K562 (cell line): ENCODE results near the gene OSCAR. TPM values are rescaled to one million over a fixed set of nuclear protein-coding genes. Genes with fewer than 3 reads are reported as not detected.

Experiments used
- ATF7 ChIP-seq: fragments of 450-650 bp; IDR thresholded peaks from 2 replicates; pipeline ENCODE4 v1.7.1; 2014; ENCODE audit warnings: mild to moderate bottlenecking, moderate library complexity
- BCOR ChIP-seq: fragments of 450-650 bp; IDR thresholded peaks from 2 replicates; pipeline ENCODE4 v1.6.1; 2016
- BMI1 ChIP-seq: fragments of 150-350 bp; IDR thresholded peaks from 2 replicates; pipeline ENCODE4 v1.6.1; 2014; ENCODE audit warnings: low read length
- GTF2E2 ChIP-seq: fragments of 200-800 bp; sonication (Bioruptor generic); IDR thresholded peaks from 2 replicates; pipeline ENCODE4 v1.6.1; 2016; ENCODE audit warnings: missing genetic modification characterization, missing compliant biosample characterization
- MBD2 ChIP-seq: sonication (generic); IDR thresholded peaks from 2 replicates; pipeline ENCODE4 v1.6.1; 2016; ENCODE audit warnings: low read depth, borderline replicate concordance
- NFYB ChIP-seq: IDR thresholded peaks from 2 replicates; pipeline ENCODE4 v1.6.1; 2011; ENCODE audit warnings: mild to moderate bottlenecking, moderate library complexity; ENCODE audit not compliant: insufficient read length; ENCODE audit errors: extremely low read depth
- PHB ChIP-seq: fragments of 250-450 bp; sonication (Bioruptor Pico); IDR thresholded peaks from 2 replicates; pipeline ENCODE4 v1.5.0; 2021
- PYGO2 ChIP-seq: fragments of 450-650 bp; IDR thresholded peaks from 2 replicates; pipeline ENCODE4 v1.6.1; 2016; ENCODE audit warnings: mild to moderate bottlenecking, missing genetic modification characterization, moderate library complexity, missing compliant biosample characterization
- SNIP1 ChIP-seq: fragments of 450-650 bp; IDR thresholded peaks from 2 replicates; pipeline ENCODE4 v1.7.1; 2017; ENCODE audit warnings: low read depth, mild to moderate bottlenecking
- polyA plus RNA-seq, 8 experiments: library from polyadenylated mRNA; depleted of rRNA in 4 of 8; stranded (reverse) in 5 of 8; unstranded in 3 of 8; fragments of >200 nt; fragmentation: Nextera tagmentation in 2 of 8; fragmentation: Illumina TruSeq in 1 of 8; extraction: Ambion mirVana in 2 of 8; extraction: Trizol in 1 of 8; gene quantifications; 2 replicates each; pipeline versions ENCODE4 v1.2.1 to v1.2.3, GENCODE V29; 2011 to 2014; ENCODE audit warnings: inconsistent platforms in 1 of 8, missing spikeins in 1 of 8
- total RNA-seq, 7 experiments: library from RNA; depleted of rRNA in 6 of 7; stranded (reverse); fragments of >200 nt in 6 of 7; fragmentation: Illumina TruSeq in 2 of 7; extraction: Trizol in 2 of 7; gene quantifications; 2 replicates each; pipeline versions ENCODE4 v1.2.1 to v1.2.3, GENCODE V29; 2011 to 2021; ENCODE audit warnings: low replicate concordance in 1 of 7
- TF ChIP-seq, protein P1 (sequence below): fragments of 150-350 bp; conservative IDR thresholded peaks from 2 replicates; pipeline ENCODE4 v1.6.1; 2014; ENCODE audit warnings: low read length

OSCAR gene
- total and polyA plus RNA-seq, 9 of the 15 experiments (the other 6 are each of a cell fraction or from before 2014, with no cell fraction given) = 0.09 to 0.62 (median 0.13) TPM; not detected in 5

DNA sequence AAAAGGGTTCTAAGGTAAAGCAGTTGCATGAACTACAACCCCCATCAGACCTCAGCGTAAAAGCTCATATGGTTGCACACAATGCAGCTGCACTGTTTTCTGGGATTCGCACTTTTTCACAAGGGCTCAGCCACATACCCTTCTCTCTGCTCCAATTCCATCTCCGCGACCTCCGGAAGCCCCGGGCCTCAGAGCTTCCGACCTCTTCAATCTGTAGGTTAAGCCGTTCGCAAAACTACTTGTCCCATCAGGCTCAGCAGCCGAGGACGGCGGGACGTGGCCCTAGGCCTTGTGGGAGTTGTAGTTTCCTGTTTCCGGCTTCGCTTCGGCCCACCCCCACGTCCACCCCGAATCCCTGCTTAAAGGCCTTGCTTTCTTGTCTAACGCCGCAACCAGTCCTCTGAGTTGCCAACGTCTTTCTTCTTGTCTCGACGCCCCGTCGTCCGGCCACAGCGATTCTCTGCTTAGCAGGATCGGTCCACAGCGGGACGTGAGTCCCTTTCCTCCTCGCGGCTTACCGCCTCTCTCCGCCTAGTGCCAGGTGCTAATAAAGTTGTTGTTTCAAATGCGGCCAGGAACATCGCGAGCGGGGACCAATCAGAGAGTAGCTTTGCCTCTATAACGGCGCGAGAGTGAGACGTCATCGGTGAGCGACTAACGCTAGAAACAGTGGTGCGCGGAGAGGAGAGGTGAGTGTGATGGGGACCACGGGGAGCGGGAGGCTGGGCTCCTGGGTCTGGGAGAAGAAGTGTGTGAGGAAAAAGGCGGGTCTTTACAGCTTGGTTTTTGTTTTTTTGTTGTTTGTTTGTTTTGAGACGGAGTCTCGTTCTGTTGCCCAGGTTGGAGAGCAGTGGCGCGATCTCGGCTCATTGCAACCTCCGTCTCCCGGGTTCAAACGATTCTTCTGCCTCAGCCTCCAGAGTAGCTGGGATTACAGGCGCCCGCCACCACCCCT, 14.8 kb upstream of the OSCAR start, which contains the start of the genes PRPF31 and TFPT (continued):
- peak; percentile 96 for TF ChIP-seq MBD2
- TF ChIP-seq SNIP1 = no peak
- TF ChIP-seq GTF2E2 (tag) = peak; percentile 75; the same call in 1 of the 2 replicates
- TF ChIP-seq BMI1 = no peak
- TF ChIP-seq BCOR = peak; percentile 63; the same call in 1 of the 2 replicates
- TF ChIP-seq NFYB = peak; percentile 53
- TF ChIP-seq PHB (CRISPR knock-in tag) = no peak; the same call in 1 of the 2 replicates
- TF ChIP-seq, protein P1, sequence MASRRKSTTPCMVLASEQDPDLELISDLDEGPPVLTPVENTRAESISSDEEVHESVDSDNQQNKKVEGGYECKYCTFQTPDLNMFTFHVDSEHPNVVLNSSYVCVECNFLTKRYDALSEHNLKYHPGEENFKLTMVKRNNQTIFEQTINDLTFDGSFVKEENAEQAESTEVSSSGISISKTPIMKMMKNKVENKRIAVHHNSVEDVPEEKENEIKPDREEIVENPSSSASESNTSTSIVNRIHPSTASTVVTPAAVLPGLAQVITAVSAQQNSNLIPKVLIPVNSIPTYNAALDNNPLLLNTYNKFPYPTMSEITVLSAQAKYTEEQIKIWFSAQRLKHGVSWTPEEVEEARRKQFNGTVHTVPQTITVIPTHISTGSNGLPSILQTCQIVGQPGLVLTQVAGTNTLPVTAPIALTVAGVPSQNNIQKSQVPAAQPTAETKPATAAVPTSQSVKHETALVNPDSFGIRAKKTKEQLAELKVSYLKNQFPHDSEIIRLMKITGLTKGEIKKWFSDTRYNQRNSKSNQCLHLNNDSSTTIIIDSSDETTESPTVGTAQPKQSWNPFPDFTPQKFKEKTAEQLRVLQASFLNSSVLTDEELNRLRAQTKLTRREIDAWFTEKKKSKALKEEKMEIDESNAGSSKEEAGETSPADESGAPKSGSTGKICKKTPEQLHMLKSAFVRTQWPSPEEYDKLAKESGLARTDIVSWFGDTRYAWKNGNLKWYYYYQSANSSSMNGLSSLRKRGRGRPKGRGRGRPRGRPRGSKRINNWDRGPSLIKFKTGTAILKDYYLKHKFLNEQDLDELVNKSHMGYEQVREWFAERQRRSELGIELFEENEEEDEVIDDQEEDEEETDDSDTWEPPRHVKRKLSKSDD = no peak
- 0 out of 2 replicates have a peak, but pooled peaks have one; percentile 17 for TF ChIP-seq PYGO2 (tag)
- TF ChIP-seq ATF7 = peak; percentile 90
